HEK293 (cell line): ENCODE data around the gene ADAMTSL5.
"Not testable (repeated sequence)": the region's sequence is repeated elsewhere in the genome, so short reads cannot be mapped to it uniquely, and the experiment has no call there.

ENCODE experiments used
- CTCF ChIA-PET: fragments of 350-600 bp; formaldehyde crosslinking; extraction: SDS; loops from one replicate; lab custom pipeline; 2021; ENCODE audit warnings: antibody characterized with exemption; lab: Yijun Ruan, JAX
- POLR2A ChIA-PET: fragments of 300-600 bp; formaldehyde crosslinking; extraction: SDS; loops from one replicate; lab custom pipeline; 2020; ENCODE audit warnings: antibody characterized with exemption, inconsistent platforms; lab: Yijun Ruan, JAX
- H3K27ac ChIP-seq: fragments of 200-500 bp; sonication (Bioruptor generic); 2 replicates; pipeline ENCODE4 v1.5.1; 2014; ENCODE audit warnings: low read depth, low read length, control low read depth, inconsistent platforms; ENCODE audit errors: extremely low read depth
- H3K36me3 ChIP-seq, 2 experiments: fragments of 200-500 bp in 1 of 2; sonication (Bioruptor generic) in 1 of 2; 1 replicate in 1 of 2; 2 replicates in 1 of 2; pipeline ENCODE4 v1.5.1; 2014 to 2017; ENCODE audit warnings: inconsistent platforms in 2 of 2, low read length in 2 of 2; ENCODE audit not compliant: control insufficient read depth in 2 of 2, insufficient read depth in 1 of 2
- H3K4me1 ChIP-seq: fragments of 200-500 bp; sonication (Bioruptor generic); 2 replicates; pipeline ENCODE4 v1.5.1; 2014; ENCODE audit warnings: mild to moderate bottlenecking, low read length, inconsistent platforms; ENCODE audit not compliant: control insufficient read depth, insufficient read depth
- H3K4me3 ChIP-seq: 2 replicates; pipeline ENCODE4 v1.5.1; 2011; ENCODE audit warnings: low read depth, mild to moderate bottlenecking, control low read depth, low read length, moderate library complexity
- H3K9me3 ChIP-seq: fragments of 200-500 bp; sonication (Bioruptor generic); 2 replicates; pipeline ENCODE4 v1.5.1; 2014; ENCODE audit warnings: low read depth, low read length, inconsistent platforms; ENCODE audit not compliant: control insufficient read depth, insufficient read depth
- GLIS1 ChIP-seq: fragments of 450-650 bp; formaldehyde crosslinking; IDR thresholded peaks from 2 replicates; pipeline ENCODE4 v1.5.1; 2016; ENCODE audit warnings: missing biosample characterization, missing genetic modification characterization
- GLIS2 ChIP-seq: fragments of 450-650 bp; formaldehyde crosslinking; IDR thresholded peaks from 2 replicates; pipeline ENCODE4 v1.5.1; 2016; ENCODE audit warnings: missing biosample characterization, missing genetic modification characterization
- HOXD13 ChIP-seq: sonication (generic); formaldehyde crosslinking; IDR thresholded peaks from 2 replicates; pipeline ENCODE4 v1.8.0; 2022; ENCODE audit warnings: missing genetic modification reagents, borderline replicate concordance
- KLF1 ChIP-seq: fragments of 450-650 bp; formaldehyde crosslinking; IDR thresholded peaks from 2 replicates; pipeline ENCODE4 v1.5.1; 2016; ENCODE audit warnings: missing biosample characterization, missing genetic modification characterization
- PRDM4 ChIP-seq: fragments of 450-650 bp; formaldehyde crosslinking; IDR thresholded peaks from 2 replicates; pipeline ENCODE4 v1.5.1; 2017; ENCODE audit warnings: missing biosample characterization, missing genetic modification characterization
- SALL2 ChIP-seq: fragments of 450-650 bp; formaldehyde crosslinking; IDR thresholded peaks from 2 replicates; pipeline ENCODE4 v1.5.0; 2017; ENCODE audit warnings: missing biosample characterization, mild to moderate bottlenecking, missing genetic modification characterization, borderline replicate concordance
- ZBTB17 ChIP-seq: fragments of 450-650 bp; formaldehyde crosslinking; IDR thresholded peaks from 2 replicates; pipeline ENCODE4 v1.5.1; 2016; ENCODE audit warnings: missing biosample characterization, missing genetic modification characterization
- ZFHX2 ChIP-seq: fragments of 450-650 bp; formaldehyde crosslinking; conservative IDR thresholded peaks from 2 replicates; pipeline ENCODE4 v1.5.1; 2016; ENCODE audit warnings: missing biosample characterization, missing genetic modification characterization
- ZIC2 ChIP-seq: fragments of 450-650 bp; formaldehyde crosslinking; IDR thresholded peaks from 2 replicates; pipeline ENCODE4 v1.5.1; 2016; ENCODE audit warnings: missing biosample characterization, missing genetic modification characterization
- ZNF121 ChIP-seq: fragments of 450-650 bp; formaldehyde crosslinking; IDR thresholded peaks from 2 replicates; pipeline ENCODE4 v1.5.1; 2016; ENCODE audit warnings: missing biosample characterization, missing genetic modification characterization
- ZNF221 ChIP-seq: fragments of 450-650 bp; formaldehyde crosslinking; IDR thresholded peaks from 2 replicates; pipeline ENCODE4 v1.5.1; 2017; ENCODE audit warnings: missing biosample characterization, missing genetic modification characterization, borderline replicate concordance
- ZNF239 ChIP-seq: fragments of 450-650 bp; formaldehyde crosslinking; IDR thresholded peaks from 2 replicates; pipeline ENCODE4 v1.5.1; 2016; ENCODE audit warnings: missing biosample characterization, missing genetic modification characterization
- ZNF354C ChIP-seq: fragments of 450-650 bp; formaldehyde crosslinking; IDR thresholded peaks from 2 replicates; pipeline ENCODE4 v1.5.1; 2016; ENCODE audit warnings: missing biosample characterization, missing genetic modification characterization, low read depth, borderline replicate concordance
- ZNF670 ChIP-seq: fragments of 450-650 bp; formaldehyde crosslinking; IDR thresholded peaks from 2 replicates; pipeline ENCODE4 v1.5.1; 2016; ENCODE audit warnings: missing biosample characterization, missing genetic modification characterization, low read depth
- ZNF707 ChIP-seq: fragments of 450-650 bp; formaldehyde crosslinking; IDR thresholded peaks from 2 replicates; pipeline ENCODE4 v1.5.1; 2016; ENCODE audit warnings: missing biosample characterization, missing genetic modification characterization
- ZNF777 ChIP-seq: fragments of 450-650 bp; formaldehyde crosslinking; IDR thresholded peaks from 2 replicates; pipeline ENCODE4 v1.5.1; 2017; ENCODE audit warnings: missing biosample characterization, missing genetic modification characterization, borderline replicate concordance
- TF ChIP-seq, protein P1 (sequence below): fragments of 450-650 bp; formaldehyde crosslinking; IDR thresholded peaks from 2 replicates; pipeline ENCODE4 v1.5.1; 2016; ENCODE audit warnings: missing biosample characterization, missing genetic modification characterization

ADAMTSL5 gene

GRCh38 chr19:1540365-1540925 lies 27.6 kb upstream of the ADAMTSL5 start:
- POLR2A ChIA-PET, result no interaction called here
- Histone ChIP-seq H3K27ac (no peak overlapping the region), H3K4me3 (no peak overlapping the region), H3K4me1 (no peaks in the 10 kb centered on the region), H3K9me3 (no peaks in the 10 kb centered on the region), H3K36me3 (no peaks in the 10 kb centered on the region)
- no peak for TF ChIP-seq ZNF239
- TF ChIP-seq ZNF354C (tag by site-specific recombination), result no peak
- TF ChIP-seq SALL2, result no peak
- no peak for TF ChIP-seq PRDM4 (tag by site-specific recombination)
- no peak for TF ChIP-seq ZNF670 (tag by site-specific recombination)
- TF ChIP-seq ZNF221 (tag by site-specific recombination), result no peak
- TF ChIP-seq KLF1 (tag by site-specific recombination), result no peak
- no peak for TF ChIP-seq ZBTB17 (tag by site-specific recombination)
- no peak for TF ChIP-seq HOXD13 (CRISPR knock-in tag)
- CTCF ChIA-PET, result interaction anchor here (0.6 to 0.7 kb wide), 2 partner anchors 208 to 312 kb away, joined by 3 to 5 read pairs; no protein-coding TSS in a partner anchor

GRCh38 chr19:1539749-1540148 lies 26.9 kb upstream of the ADAMTSL5 start:
- H3K27ac ChIP-seq, H3K9me3 ChIP-seq, CTCF ChIA-PET, H3K4me1 ChIP-seq, H3K4me3 ChIP-seq, POLR2A ChIA-PET, H3K36me3 ChIP-seq: not testable (repeated sequence)

DNA sequence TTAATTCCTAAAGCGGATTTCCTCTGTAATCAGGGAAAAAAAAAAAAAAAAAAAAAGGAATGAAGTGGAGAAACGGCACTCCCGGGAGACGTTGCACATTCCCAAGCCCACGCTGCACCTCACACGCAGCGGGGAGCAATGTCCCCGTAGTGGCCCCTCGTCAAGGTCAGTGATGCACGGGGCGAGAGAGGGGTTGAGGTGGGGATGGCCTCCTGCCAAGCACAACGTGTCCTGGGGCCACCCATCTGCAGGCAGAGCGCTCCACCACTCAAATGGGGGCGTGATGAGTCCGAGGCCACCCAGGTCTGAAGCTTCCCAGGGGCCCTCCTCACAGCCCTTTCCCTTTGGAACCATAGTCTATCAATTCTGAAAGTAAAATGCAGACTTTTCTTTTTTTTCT lies 26.2 kb upstream of the ADAMTSL5 start:
- POLR2A ChIA-PET, result no interaction called here

DNA sequence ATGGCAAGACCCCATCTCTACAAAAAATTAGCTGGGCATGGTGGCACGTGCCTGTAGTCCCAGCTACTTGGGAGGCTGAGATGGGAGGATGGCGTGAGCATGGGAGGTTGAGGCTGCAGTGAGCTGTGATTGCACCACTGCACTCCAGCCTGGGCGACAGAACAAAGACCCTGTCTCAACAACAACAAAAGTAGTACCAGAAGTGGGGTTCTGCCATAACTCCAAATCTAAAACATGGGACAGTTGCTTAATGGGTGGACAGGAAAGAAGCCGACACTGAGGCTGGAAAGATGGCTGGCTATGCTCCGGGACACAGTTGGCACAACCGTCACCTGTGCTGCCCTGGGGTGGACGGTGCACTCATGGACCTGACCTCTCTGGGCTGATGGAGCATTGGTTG lies 22.9 kb upstream of the ADAMTSL5 start:
- H3K4me3 ChIP-seq, H3K27ac ChIP-seq, H3K4me1 ChIP-seq, H3K9me3 ChIP-seq, H3K36me3 ChIP-seq: not testable (repeated sequence)
- POLR2A ChIA-PET, result interaction anchor here (0.7 kb wide), 1 partner anchor 47 kb away, joined by 5 read pairs; no protein-coding TSS in a partner anchor
- CTCF ChIA-PET, result interaction anchor here (0.7 to 1.5 kb wide), 3 partner anchors 11 to 302 kb away, joined by 3 to 7 read pairs (median 5); no protein-coding TSS in a partner anchor
- TF ChIP-seq ZNF707 (tag by site-specific recombination) (peak; percentile 96), ZNF121 (tag by site-specific recombination) (peak; percentile 22; the same call in 1 of the 2 replicates)

More for the DNA sequence above, 26.2 kb upstream of the ADAMTSL5 start:
- Histone ChIP-seq H3K4me1 (no peaks in the 10 kb centered on the region), H3K4me3 (no peak overlapping the region), H3K27ac (no peak overlapping the region), H3K9me3 (no peaks in the 10 kb centered on the region), H3K36me3 (no peaks in the 10 kb centered on the region)
- TF ChIP-seq, protein P1, sequence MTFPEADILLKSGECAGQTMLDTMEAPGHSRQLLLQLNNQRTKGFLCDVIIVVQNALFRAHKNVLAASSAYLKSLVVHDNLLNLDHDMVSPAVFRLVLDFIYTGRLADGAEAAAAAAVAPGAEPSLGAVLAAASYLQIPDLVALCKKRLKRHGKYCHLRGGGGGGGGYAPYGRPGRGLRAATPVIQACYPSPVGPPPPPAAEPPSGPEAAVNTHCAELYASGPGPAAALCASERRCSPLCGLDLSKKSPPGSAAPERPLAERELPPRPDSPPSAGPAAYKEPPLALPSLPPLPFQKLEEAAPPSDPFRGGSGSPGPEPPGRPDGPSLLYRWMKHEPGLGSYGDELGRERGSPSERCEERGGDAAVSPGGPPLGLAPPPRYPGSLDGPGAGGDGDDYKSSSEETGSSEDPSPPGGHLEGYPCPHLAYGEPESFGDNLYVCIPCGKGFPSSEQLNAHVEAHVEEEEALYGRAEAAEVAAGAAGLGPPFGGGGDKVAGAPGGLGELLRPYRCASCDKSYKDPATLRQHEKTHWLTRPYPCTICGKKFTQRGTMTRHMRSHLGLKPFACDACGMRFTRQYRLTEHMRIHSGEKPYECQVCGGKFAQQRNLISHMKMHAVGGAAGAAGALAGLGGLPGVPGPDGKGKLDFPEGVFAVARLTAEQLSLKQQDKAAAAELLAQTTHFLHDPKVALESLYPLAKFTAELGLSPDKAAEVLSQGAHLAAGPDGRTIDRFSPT, result no peak
- peak; percentile 76 for TF ChIP-seq GLIS1 (tag by site-specific recombination)
- TF ChIP-seq GLIS2 (tag by site-specific recombination), result 0 out of 2 replicates have a peak, but pooled peaks have one; percentile 17
- TF ChIP-seq ZNF777 (tag by site-specific recombination), result no peak
- peak; percentile 54; the same call in 1 of the 2 replicates for TF ChIP-seq ZIC2 (tag by site-specific recombination)
- peak; percentile 21; the same call in 1 of the 2 replicates for TF ChIP-seq ZFHX2 (tag by site-specific recombination)
- CTCF ChIA-PET, result no interaction called here
